Endothelial cell of umbilical vein (primary cell): ENCODE results near the gene XPA. TPM values are rescaled to one million over a fixed set of nuclear protein-coding genes. Genes with fewer than 3 reads are reported as not detected.

Source experiments
- BruUV-seq: library from RNA; stranded (reverse); fragments of 400-500 nt; replicated peaks from 2 replicates; lab custom pipeline; 2021; lab: Mats Ljungman, UMichigan
- CTCF ChIA-PET: fragments of 300-600, 350-600 bp; sonication (Branson Sonifier 250); formaldehyde crosslinking; loops from one replicate; lab custom pipeline; 2021; ENCODE audit warnings: antibody characterized with exemption, inconsistent platforms; lab: Charles Lee
- POLR2A ChIA-PET: fragments of 300-600, 350-600 bp; sonication (Branson Sonifier 250); formaldehyde crosslinking; loops from one replicate; lab custom pipeline; 2021; ENCODE audit warnings: antibody characterized with exemption, inconsistent platforms; lab: Charles Lee
- DNase-seq: peaks from one replicate; pipeline ENCODE4 v3.0.0-alpha.2; 2011; ENCODE audit warnings: low read depth, low spot score
- FAIRE-seq: peaks from 2 replicates; lab custom pipeline; 2011; peaks lifted over from hg19 to GRCh38; lab: Jason Lieb, UNC
- H2AFZ ChIP-seq: 2 replicates; pipeline ENCODE4 v1.6.0; 2012; ENCODE audit warnings: low read depth, low read length, control low read depth, inconsistent platforms
- H3K27ac ChIP-seq: 2 replicates; pipeline ENCODE4 v1.5.1; 2011; ENCODE audit warnings: low read depth, mild to moderate bottlenecking, control low read depth, low read length, moderate library complexity; ENCODE audit not compliant: insufficient read depth
- H3K27me3 ChIP-seq, 2 experiments: 2 replicates each; pipeline versions ENCODE4 v1.6.0 to v1.6.1; 2011; ENCODE audit warnings: low read length in 2 of 2, mixed read lengths in 1 of 2; ENCODE audit not compliant: control insufficient read depth in 2 of 2, insufficient read depth in 2 of 2
- H3K36me3 ChIP-seq, 2 experiments: 2 replicates in 1 of 2; 3 replicates in 1 of 2; pipeline ENCODE4 v1.5.1; 2011; ENCODE audit warnings: low read length in 2 of 2, mild to moderate bottlenecking in 1 of 2, moderate library complexity in 1 of 2; ENCODE audit not compliant: control insufficient read depth in 2 of 2, insufficient read depth in 2 of 2; ENCODE audit errors: extremely low read depth in 1 of 2
- H3K4me1 ChIP-seq: 3 replicates; pipeline ENCODE4 v1.5.1; 2011; ENCODE audit warnings: mild to moderate bottlenecking, low read length; ENCODE audit not compliant: control insufficient read depth, insufficient read depth; ENCODE audit errors: extremely low read depth
- H3K4me2 ChIP-seq: 2 replicates; pipeline ENCODE4 v1.6.1; 2011; ENCODE audit warnings: low read length, control low read depth, mixed read lengths; ENCODE audit not compliant: insufficient read depth
- H3K4me3 ChIP-seq, 3 experiments: fragments of 200-600 bp in 1 of 3; sonication (generic), shearing (Covaris generic) in 1 of 3; replicated peaks in 1 of 3; 2 replicates each; pipeline ENCODE4 v1.5.1; 2011 to 2016; ENCODE audit warnings: control low read depth in 3 of 3, low read length in 3 of 3, mild to moderate bottlenecking in 2 of 3, inconsistent platforms in 1 of 3, low read depth in 1 of 3, moderate library complexity in 1 of 3; ENCODE audit not compliant: insufficient read depth in 1 of 3
- H3K79me2 ChIP-seq: 2 replicates; pipeline ENCODE4 v1.6.0; 2012; ENCODE audit warnings: low read length, inconsistent platforms; ENCODE audit not compliant: control insufficient read depth, insufficient read depth
- H3K9ac ChIP-seq: replicated peaks from 2 replicates; pipeline ENCODE3; 2011; ENCODE audit warnings: low read length, control low read depth; ENCODE audit not compliant: insufficient read depth; ENCODE audit errors: extremely low read depth
- H3K9me1 ChIP-seq: replicated peaks from 3 replicates; pipeline ENCODE4 v1.6.0; 2011; ENCODE audit warnings: mild to moderate bottlenecking, low read length; ENCODE audit not compliant: control insufficient read depth, insufficient read depth; ENCODE audit errors: extremely low read depth
- H3K9me3 ChIP-seq: replicated peaks from 2 replicates; pipeline ENCODE4 v1.5.1; 2012; ENCODE audit warnings: low read length, inconsistent platforms; ENCODE audit not compliant: control insufficient read depth, insufficient read depth
- H4K20me1 ChIP-seq: replicated peaks from 2 replicates; pipeline ENCODE3; 2011; ENCODE audit warnings: mild to moderate bottlenecking, low read length; ENCODE audit not compliant: control insufficient read depth, insufficient read depth; ENCODE audit errors: extremely low read depth
- EZH2 ChIP-seq: IDR thresholded peaks from 2 replicates; pipeline ENCODE4 v1.6.1; 2012; ENCODE audit warnings: borderline replicate concordance, low read depth, mild to moderate bottlenecking, moderate library complexity, low read length, inconsistent platforms; ENCODE audit not compliant: severe bottlenecking
- FOS ChIP-seq: IDR thresholded peaks from 2 replicates; pipeline ENCODE4 v1.6.1; 2011; ENCODE audit warnings: mild to moderate bottlenecking, low read length, moderate library complexity, borderline replicate concordance; ENCODE audit not compliant: insufficient read depth
- GATA2 ChIP-seq: IDR thresholded peaks from 2 replicates; pipeline ENCODE4 v1.7.0; 2011; ENCODE audit warnings: low read depth, mild to moderate bottlenecking, moderate library complexity, mixed read lengths, low read length; ENCODE audit not compliant: insufficient read length, insufficient read depth
- JUN ChIP-seq: IDR thresholded peaks from 2 replicates; pipeline ENCODE4 v1.6.1; 2011; ENCODE audit warnings: borderline replicate concordance, low read depth; ENCODE audit not compliant: insufficient read length, insufficient read depth
- MAX ChIP-seq: IDR thresholded peaks from 2 replicates; pipeline ENCODE4 v1.6.1; 2011; ENCODE audit not compliant: insufficient read depth, insufficient read length
- MYC ChIP-seq: IDR thresholded peaks from one replicate; pipeline ENCODE4 v1.6.1; 2011; ENCODE audit warnings: mild to moderate bottlenecking, low read depth, low read length
- POLR2A ChIP-seq: IDR thresholded peaks from 2 replicates; pipeline ENCODE4 v1.6.1; 2012; ENCODE audit warnings: low read depth, mild to moderate bottlenecking, control low read depth, low read length
- POLR2AphosphoS5 ChIP-seq: IDR thresholded peaks from 2 replicates; pipeline ENCODE4 v1.6.1; 2012; ENCODE audit warnings: low read depth, mild to moderate bottlenecking, control low read depth, low read length, moderate library complexity; ENCODE audit not compliant: insufficient read depth
- dilution Hi-C: fragments of 300-500 bp; cut with MboI; formaldehyde crosslinking; loops from one replicate; pipeline ENCODE4 v1.15.0; 2019; ENCODE audit warnings: low sequenced_read_pairs; ENCODE audit not compliant: extremely low pct_ligation_motif_present
- intact Hi-C: fragments of 100-400 bp; cut with micrococcal nuclease; formaldehyde crosslinking; loops from one replicate; pipeline ENCODE4 v1.10.0; 2022
- polyA plus RNA-seq, 4 experiments: library from polyadenylated mRNA; depleted of rRNA in 3 of 4; stranded (reverse) in 3 of 4; unstranded in 1 of 4; fragments of >200 nt; gene quantifications; 2 replicates each; pipeline versions ENCODE4 v1.2.1 to v1.2.3, GENCODE V29; 2011 to 2012; ENCODE audit warnings: missing spikeins in 1 of 4
- total RNA-seq: library from RNA; stranded (reverse); gene quantifications from 2 replicates; pipeline ENCODE4 v1.2.3, GENCODE V29; 2021
- TF ChIP-seq, protein P1 (sequence below), 2 donors: IDR thresholded peaks; 1 replicate in 1 of 2; 2 replicates in 1 of 2; pipeline ENCODE4 v1.5.1; 2011; ENCODE audit warnings: low read length in 2 of 2, mild to moderate bottlenecking in 2 of 2, moderate library complexity in 2 of 2, control low read depth in 1 of 2, inconsistent platforms in 1 of 2, low read depth in 1 of 2; ENCODE audit not compliant: insufficient read depth in 1 of 2; ENCODE audit errors: extremely low read depth in 1 of 2

XPA gene
- total and polyA plus RNA-seq, 2 donors (not counting 3 experiments of a cell fraction or from before 2014, with no cell fraction given), result 3.6 to 21.1 TPM

GRCh38 chr9:97651646-97652045 is 45.5 kb downstream of the XPA start:
- intact Hi-C loops (no loop called here), dilution Hi-C loops (no loop called here)
- Histone ChIP-seq H3K4me3 (no peak overlapping the region), H3K27ac (no peak overlapping the region), H3K4me1 (peaks cover 10% of the 10 kb centered on the region), H3K4me2 (peak overlapping the region; percentile 46), H3K79me2 (peaks cover 10% of the 10 kb centered on the region), H2AFZ (no peak overlapping the region), H3K36me3 (peaks cover 8 to 24% of the 10 kb centered on the region in 2 experiments), H3K9me3 (no peaks in the 10 kb centered on the region), H3K9ac (no peak overlapping the region), H3K9me1 (no peaks in the 10 kb centered on the region), H3K27me3 (no peaks in the 10 kb centered on the region), H4K20me1 (no peaks in the 10 kb centered on the region)
- CTCF ChIA-PET, result no interaction called here
- peak; percentile 52 for DNase-seq
- FAIRE-seq, result peak; percentile 31
- TF ChIP-seq EZH2, result no peak
- TF ChIP-seq MYC, result no peak
- TF ChIP-seq FOS, result peak; percentile 41
- peak; percentile 45 for TF ChIP-seq JUN
- no peak for TF ChIP-seq POLR2A
- TF ChIP-seq GATA2, result no peak
- no peak for TF ChIP-seq MAX
- no peak for TF ChIP-seq POLR2AphosphoS5
- TF ChIP-seq, protein P1, sequence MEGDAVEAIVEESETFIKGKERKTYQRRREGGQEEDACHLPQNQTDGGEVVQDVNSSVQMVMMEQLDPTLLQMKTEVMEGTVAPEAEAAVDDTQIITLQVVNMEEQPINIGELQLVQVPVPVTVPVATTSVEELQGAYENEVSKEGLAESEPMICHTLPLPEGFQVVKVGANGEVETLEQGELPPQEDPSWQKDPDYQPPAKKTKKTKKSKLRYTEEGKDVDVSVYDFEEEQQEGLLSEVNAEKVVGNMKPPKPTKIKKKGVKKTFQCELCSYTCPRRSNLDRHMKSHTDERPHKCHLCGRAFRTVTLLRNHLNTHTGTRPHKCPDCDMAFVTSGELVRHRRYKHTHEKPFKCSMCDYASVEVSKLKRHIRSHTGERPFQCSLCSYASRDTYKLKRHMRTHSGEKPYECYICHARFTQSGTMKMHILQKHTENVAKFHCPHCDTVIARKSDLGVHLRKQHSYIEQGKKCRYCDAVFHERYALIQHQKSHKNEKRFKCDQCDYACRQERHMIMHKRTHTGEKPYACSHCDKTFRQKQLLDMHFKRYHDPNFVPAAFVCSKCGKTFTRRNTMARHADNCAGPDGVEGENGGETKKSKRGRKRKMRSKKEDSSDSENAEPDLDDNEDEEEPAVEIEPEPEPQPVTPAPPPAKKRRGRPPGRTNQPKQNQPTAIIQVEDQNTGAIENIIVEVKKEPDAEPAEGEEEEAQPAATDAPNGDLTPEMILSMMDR (IDR thresholded peaks at IDR 0.05; ENCODE audit: extremely low read depth in 1 of 2, insufficient read depth in 1 of 2, low read depth in 1 of 2, low read length in 2 of 2), result no peak
- BruUV-seq, result no TSS peak
- POLR2A ChIA-PET, result no interaction called here
